Activated naive CD4-positive, alpha-beta T cell treated with anti-CD3 and anti-CD28 coated beads, Interleukin-2, amount 50 U/mL, for 72 hours (primary cell): Measurements from ENCODE around the gene SLC22A8. TPM values are rescaled to one million over a fixed set of nuclear protein-coding genes. Genes with fewer than 3 reads are reported as not detected.

Experiments
- ATAC-seq, 2 donors: fragments of 150-1000 bp; cut with Tn5 transposase; 2 replicates each; pipeline ENCODE4 v1.10.0; 2021; ENCODE audit warnings: mild to moderate bottlenecking in 2 of 2, moderate library complexity in 2 of 2
- DNase-seq, 2 donors: peaks; one replicate each; pipeline ENCODE4 v3.0.0; 2021 to 2022; ENCODE audit warnings: low spot score in 2 of 2
- H3K27ac Mint-ChIP-seq, 2 donors: one replicate each; pipeline ENCODE4 v1.8.0; 2022; ENCODE audit warnings: mild to moderate bottlenecking in 2 of 2, mixed read lengths in 2 of 2
- H3K36me3 Mint-ChIP-seq, 2 donors: one replicate each; pipeline ENCODE4 v1.8.0; 2022; ENCODE audit warnings: mixed read lengths in 2 of 2
- H3K9me3 Mint-ChIP-seq, 2 donors: one replicate each; pipeline ENCODE4 v1.8.0; 2022; ENCODE audit warnings: mixed read lengths in 2 of 2
- total RNA-seq, 2 donors: library from RNA; stranded (reverse); gene quantifications; one replicate each; pipeline ENCODE4 v1.2.3, GENCODE V29; 2022

The SLC22A8 gene
- total RNA-seq, 2 donors from 2014 or later = not detected

DNA sequence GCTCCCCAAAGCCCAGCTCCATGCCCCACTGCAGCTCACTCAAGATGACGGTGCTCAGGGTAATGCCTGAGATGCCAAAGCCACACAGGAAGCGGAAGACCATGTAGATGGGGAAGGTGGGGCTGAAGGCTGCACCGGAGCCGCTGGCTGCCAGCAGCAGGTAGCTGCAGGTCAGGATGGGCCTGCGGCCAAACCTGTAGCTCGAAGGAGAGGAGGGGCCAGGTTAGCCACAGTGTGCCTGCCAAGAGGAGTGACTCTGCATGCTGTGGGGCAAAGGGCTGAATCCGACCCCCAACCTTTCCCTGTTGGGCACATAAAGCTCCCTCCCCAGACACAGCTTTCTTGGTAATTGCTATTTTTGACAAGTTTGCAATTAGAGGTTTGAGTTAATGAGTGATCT is 16.0 kb downstream of the SLC22A8 start:
- no peaks in the 10 kb centered on the region for H3K36me3 Mint-ChIP-seq
- DNase-seq (no peak), ATAC-seq (no peak)
- no peaks in the 10 kb centered on the region for H3K9me3 Mint-ChIP-seq
- H3K27ac Mint-ChIP-seq = no peak overlapping the region

DNA sequence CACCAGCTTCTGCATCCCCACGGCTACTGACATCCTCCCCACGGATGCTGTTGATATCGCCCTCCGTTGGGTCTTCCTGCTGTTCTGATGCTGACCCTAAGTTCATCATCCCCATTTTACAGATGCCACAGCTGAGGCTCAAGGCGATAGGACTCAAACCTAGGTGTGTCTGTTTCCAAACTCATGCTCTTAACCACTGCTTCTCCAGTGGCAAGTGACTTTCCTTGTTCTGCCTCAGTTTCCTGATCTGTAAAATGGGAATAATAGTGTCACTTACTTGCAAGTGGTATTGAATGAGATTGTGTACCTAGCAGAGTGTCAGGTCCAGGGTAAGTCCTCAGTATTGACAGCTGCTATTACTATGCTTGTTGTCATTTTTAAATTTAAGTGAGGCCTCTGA is 16.5 kb downstream of the SLC22A8 start:
- H3K36me3 Mint-ChIP-seq = no peaks in the 10 kb centered on the region
- ATAC-seq = no peak
- DNase-seq = no peak
- no peak overlapping the region for H3K27ac Mint-ChIP-seq
- H3K9me3 Mint-ChIP-seq = no peaks in the 10 kb centered on the region

DNA sequence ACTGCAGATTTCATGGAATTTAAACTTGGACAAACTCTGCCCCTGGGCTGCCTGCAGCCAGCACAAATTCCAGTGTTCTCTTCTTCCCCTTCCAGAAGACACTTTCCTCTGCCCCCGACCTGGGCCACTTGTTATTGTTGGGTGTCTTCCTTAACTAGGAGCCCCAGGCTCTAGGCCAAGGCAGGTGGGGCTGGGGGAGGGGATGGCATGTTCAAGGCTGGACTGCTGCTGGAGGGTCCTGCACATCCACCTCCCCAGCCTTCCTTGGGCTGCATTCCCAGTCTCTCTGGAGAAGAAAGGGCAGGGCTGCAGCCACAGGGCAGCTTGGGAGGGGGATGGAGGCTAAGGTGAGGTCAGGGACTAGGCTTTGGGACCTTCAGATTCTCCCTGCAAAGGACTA is 19.4 kb downstream of the SLC22A8 start:
- no peaks in the 10 kb centered on the region for H3K9me3 Mint-ChIP-seq
- DNase-seq (no peak), ATAC-seq (no peak)
- no peaks in the 10 kb centered on the region for H3K36me3 Mint-ChIP-seq
- no peak overlapping the region for H3K27ac Mint-ChIP-seq

DNA sequence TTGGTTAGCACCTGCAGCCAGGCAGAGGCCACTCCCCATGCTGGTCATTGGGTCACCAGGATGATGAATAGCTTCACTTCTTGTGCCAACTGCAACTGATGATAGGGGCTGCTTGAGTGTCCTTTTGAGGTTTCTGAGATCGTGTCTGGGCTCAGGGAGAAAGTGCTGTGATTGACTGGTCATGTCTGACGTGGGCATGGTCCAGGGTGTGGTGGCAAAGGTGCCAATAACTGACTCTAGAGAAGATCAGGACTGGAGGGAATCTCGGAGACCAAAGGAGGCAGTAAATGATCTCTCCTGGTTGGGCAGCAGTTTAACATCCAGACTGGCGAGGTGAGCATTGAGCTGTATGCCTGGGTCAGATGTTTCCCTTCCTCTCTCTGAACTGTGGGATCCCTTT is 20.9 kb downstream of the SLC22A8 start:
- Mint-ChIP-seq H3K27ac (no peak overlapping the region), H3K9me3 (no peaks in the 10 kb centered on the region), H3K36me3 (no peaks in the 10 kb centered on the region)
- ATAC-seq = no peak
- DNase-seq = no peak

DNA sequence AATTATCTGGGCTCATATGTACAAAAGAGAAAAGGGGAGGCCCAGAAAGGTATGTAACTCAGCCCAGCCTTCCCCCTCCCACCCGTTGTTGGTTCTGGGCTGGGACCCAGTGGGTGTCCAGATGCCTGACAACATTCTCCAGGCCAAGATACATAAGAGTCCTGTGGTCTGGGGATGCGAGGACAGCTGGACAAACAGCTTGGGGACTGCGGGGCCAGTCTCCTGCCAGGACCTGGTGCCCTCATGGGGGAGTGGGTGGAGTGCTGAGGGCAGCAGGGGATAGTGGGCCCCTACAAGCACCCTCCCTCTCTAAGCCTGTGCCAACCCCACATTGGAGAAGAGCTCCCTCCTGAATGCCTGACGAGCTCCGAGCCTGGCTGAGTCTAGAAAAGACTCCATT is 27.4 kb downstream of the SLC22A8 start:
- Mint-ChIP-seq H3K9me3 (no peaks in the 10 kb centered on the region), H3K36me3 (no peaks in the 10 kb centered on the region), H3K27ac (no peak overlapping the region)
- no peak for ATAC-seq
- DNase-seq = no peak

DNA sequence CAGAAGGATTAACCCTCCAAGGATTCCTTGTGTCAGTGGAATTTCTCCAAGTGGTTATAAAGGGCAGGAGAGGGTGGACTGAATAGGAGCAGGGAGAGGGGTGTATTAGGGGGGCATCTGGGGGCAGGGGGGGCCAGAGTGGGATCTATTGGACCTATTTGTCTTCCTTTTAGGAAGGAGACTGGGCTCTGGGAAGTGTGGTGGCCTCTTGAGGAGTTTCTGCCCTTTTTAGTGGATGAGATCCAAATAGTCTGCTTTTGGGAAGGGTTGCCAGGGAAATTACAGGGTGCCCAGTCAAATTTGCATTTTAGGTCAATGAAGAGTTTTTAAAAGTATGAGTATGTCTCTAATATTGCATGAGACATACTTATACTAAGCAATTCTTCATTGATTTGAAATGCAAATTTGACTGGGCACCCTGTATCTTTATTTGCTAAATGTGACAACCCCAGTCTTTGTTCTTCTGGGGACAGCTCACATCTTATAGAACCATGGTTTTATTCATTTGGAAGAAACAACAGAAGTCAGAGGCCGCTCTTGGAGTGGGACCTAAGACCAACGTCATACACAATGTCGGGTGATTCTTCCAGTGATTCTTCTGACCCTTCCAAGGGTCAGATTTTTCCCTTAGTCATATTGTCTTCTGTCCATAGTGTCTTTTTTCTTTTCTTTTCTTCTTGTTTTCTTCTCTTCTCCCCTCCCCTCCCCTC is 30.4 kb downstream of the SLC22A8 start:
- no peak for ATAC-seq
- Mint-ChIP-seq H3K27ac (no peak overlapping the region), H3K9me3 (no peaks in the 10 kb centered on the region), H3K36me3 (no peaks in the 10 kb centered on the region)
- DNase-seq = no peak

DNA sequence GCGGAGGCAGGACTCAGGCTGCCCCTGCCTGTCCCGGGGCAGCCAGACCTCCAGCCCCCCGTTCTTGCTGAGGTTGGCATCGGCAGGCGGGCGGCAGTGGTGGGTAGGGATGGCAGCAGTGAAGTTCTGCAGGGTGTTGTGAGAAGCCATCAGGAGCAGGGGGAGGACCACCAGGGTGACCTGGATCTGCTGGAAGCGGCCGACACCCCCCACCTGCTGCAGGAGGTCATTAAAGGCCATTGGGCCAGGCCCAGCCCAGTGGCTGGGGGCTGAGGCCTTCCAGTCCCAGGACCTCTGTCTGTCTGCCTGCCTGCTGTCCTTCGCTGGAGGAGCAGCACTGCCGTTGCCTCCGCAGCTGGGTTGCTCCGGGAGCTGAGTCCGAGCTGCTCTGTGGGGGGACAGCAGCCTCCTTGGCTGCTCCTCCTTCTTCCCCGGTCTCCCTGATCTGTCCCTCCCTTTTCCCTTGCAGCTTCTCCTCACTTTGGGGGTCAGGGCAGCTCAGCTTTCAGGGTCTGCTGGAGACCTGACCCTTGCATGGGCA is 31.1 kb downstream of the SLC22A8 start, which contains the start of gene SLC22A6:
TSS of gene SLC22A6 (minus strand) at position 517 of the 541 bp plus-strand sequence. CDS start at position 240, 277 bp downstream.
- Mint-ChIP-seq H3K36me3 (no peaks in the 10 kb centered on the region), H3K9me3 (no peaks in the 10 kb centered on the region), H3K27ac (no peak within 1 kb of the TSS)
- no peak for DNase-seq
- ATAC-seq = no peak

DNA sequence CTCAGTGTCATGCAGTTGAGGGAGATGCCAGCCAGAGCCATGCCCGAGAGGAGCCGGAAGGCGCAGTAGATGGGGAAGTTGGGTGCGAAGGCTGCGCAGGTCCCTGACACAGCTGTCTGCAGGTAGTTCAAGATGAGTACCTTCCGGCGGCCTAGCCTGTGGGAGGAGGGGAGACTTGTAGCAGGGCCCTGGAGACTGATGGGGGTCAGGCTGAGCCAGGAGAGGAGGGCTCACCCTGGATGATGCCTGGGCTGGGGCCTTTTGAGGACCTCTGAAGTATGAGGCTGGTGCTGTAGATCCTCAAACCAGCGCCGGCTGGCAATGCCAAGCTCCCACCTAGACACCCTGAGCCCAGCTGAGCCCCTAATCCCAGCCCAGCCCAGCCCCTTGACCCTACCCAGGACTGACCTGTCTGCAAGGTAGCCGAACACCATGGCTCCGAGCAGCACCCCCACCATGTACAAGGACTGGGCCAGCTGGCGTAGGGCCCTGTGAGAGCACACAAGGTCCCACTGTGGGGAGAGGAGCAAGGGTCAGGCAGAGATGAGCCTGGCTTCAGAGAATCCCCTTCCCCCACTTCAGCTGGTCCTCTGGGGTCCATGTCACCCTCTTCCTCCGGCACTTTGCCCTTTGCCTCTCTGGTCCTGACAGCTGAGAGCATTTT is 32.0 kb downstream of the SLC22A8 start:
- no peak for ATAC-seq
- no peak for DNase-seq
- Mint-ChIP-seq H3K36me3 (no peaks in the 10 kb centered on the region), H3K27ac (no peak overlapping the region), H3K9me3 (no peaks in the 10 kb centered on the region)

DNA sequence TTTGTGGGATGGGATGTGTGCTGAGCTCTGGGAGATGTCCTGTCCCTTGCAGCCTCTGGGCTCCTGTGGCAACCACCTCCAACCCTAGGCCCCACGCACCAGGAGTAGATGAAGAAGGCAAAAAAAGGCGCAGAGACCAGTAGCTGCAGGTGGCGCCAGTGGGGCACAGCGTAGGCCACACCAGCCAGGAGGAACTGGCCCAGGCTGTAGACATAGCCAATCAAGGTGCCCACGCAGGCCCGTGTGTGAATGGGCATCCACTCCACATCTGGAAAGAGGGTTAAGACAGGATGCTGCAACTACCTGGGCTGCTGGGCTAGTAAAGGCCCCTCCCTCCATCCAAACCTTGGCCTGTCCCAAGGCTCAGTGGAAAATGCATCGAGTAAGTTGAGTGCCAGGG is 33.9 kb downstream of the SLC22A8 start:
- H3K9me3 Mint-ChIP-seq = no peaks in the 10 kb centered on the region

DNA sequence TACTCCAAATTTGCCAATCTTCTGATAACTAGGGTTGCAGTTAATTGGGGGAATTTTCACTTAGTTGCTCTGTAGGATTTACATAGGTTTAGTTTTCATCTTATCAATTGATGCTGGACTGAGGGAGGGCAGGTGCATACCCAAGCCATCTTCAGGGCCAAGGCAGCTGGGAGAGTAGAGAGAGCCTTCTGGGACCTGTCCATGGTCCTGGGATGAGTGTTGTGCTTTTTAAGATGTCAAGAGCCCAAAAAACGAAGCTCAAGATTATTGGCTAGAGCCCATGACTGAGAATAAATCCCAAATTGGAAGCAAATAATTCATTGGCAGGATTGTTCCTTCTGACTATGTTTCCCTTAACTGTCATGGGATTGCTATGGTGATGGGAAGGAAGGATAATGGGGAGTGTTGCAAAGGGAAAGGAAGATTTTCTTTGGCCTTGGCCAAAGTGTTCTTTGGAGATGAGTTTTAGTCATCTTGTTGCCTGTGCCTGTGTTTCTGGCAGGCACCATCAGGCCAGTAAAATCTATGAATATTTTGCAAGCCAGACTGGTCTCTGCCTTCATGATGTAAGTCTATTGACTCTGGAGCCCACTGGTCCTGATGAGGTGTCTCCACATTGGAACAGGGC is 35.4 kb downstream of the SLC22A8 start:
- ATAC-seq (no peak), DNase-seq (no peak)
- Mint-ChIP-seq H3K27ac (no peak overlapping the region), H3K9me3 (no peaks in the 10 kb centered on the region), H3K36me3 (no peaks in the 10 kb centered on the region)

More for the DNA sequence above, 33.9 kb downstream of the SLC22A8 start:
- no peak for ATAC-seq
- H3K27ac Mint-ChIP-seq = no peak overlapping the region
- no peaks in the 10 kb centered on the region for H3K36me3 Mint-ChIP-seq
- no peak for DNase-seq

DNA sequence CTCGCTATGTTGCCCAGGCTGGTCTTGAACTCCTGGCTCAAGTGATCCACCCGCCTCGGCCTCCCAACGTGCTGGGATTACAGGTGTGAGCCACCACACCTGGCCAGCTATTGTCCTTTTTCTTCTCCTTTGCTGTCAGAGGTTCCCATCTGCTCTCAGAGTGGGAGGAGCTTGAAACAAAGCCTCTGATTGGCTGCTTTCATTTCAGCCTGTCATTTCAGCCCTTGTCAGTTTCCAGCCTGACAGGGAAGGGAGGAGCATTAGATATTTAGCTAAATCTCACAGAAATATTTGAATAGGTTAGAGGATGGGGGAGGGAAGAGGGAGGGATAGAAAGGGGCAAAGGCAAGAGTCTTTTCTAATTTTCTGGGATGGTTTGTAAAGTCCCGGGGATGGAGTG is 39.5 kb downstream of the SLC22A8 start:
- H3K27ac Mint-ChIP-seq = no peak overlapping the region
- ATAC-seq = no peak
- no peaks in the 10 kb centered on the region for H3K9me3 Mint-ChIP-seq
- H3K36me3 Mint-ChIP-seq = no peaks in the 10 kb centered on the region
- DNase-seq = no peak

DNA sequence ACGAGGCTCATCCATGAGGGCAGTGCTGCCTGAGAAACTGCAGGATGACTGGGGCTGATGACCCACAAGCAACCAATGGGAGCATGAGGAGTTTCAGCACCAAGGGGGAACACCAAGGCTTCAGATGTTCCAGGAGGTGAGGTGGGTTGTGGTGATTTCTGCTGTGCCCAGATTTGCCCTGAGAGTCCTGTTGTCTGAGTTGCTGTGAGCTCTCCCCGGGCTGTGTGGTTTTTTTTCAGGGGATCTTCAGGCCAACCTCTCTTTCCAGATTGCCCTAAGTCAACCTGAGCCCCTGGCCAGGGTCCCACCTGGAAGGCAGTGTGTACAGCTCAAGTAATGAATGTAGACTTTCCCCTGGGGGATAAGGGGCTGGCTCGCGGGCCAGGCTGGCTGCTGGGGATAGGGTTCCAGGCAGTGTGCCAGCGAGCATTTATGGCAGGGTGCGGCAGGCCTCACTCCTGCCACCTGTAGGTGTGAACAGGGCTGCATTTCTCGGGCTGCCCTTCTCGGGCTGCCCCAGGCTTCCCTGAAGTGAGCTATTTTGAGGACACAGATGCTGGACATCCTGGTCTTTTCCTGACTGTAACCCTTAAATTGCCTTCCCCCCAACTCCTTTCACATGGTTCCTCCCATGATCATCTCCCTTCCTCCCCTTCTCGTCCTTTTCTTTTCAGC is 40.7 kb downstream of the SLC22A8 start:
- no peak overlapping the region for H3K27ac Mint-ChIP-seq
- no peaks in the 10 kb centered on the region for H3K9me3 Mint-ChIP-seq
- DNase-seq (peak in 1 of 2 donors; percentile 22), ATAC-seq (peak in 1 of 2 donors; percentile 69)
- H3K36me3 Mint-ChIP-seq = no peaks in the 10 kb centered on the region

DNA sequence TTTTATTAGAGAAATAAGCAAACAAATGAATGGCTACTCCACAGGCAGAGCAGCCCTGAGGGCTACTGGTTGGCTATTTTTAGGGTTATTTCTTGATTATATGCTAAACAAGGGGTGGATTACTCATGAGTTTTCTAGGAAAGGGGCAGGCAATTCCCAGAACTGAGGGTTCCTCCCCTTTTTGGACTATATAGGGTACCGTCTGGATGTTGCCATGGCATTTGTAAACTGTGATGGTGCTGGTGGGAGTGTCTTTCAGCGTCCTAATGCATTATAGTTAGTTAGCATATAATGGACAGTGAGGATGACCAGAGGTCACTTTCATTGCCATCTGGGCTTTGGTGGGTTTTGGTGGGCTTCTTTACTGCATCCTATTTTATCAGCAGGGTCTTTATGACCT is 50.1 kb downstream of the SLC22A8 start:
- H3K9me3 Mint-ChIP-seq = no peaks in the 10 kb centered on the region
- no peak for ATAC-seq
- H3K27ac Mint-ChIP-seq = no peak overlapping the region
- no peak for DNase-seq
- H3K36me3 Mint-ChIP-seq = no peaks in the 10 kb centered on the region

DNA sequence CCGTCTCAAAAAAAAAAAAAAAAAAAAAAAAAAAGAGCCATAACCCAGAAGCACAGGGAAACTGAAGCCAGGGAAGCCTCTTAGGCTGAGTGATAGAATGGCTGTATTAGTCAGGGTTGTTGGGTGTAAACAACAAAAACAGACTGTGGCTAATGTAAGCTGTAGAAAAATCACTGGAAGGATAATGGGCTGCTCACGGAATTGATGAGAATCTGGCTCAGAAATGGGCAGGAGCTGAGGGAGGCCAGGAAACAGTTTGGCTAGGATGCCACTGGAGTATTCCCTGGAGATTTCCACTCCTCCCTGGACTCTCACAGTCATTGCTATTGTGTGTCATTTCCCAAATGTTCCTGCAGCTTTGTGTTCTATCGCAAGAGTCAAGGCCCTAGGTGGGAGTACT is 53.2 kb downstream of the SLC22A8 start:
- ATAC-seq (no peak), DNase-seq (no peak)
- Mint-ChIP-seq H3K9me3 (no peaks in the 10 kb centered on the region), H3K27ac (no peak overlapping the region), H3K36me3 (no peaks in the 10 kb centered on the region)

DNA sequence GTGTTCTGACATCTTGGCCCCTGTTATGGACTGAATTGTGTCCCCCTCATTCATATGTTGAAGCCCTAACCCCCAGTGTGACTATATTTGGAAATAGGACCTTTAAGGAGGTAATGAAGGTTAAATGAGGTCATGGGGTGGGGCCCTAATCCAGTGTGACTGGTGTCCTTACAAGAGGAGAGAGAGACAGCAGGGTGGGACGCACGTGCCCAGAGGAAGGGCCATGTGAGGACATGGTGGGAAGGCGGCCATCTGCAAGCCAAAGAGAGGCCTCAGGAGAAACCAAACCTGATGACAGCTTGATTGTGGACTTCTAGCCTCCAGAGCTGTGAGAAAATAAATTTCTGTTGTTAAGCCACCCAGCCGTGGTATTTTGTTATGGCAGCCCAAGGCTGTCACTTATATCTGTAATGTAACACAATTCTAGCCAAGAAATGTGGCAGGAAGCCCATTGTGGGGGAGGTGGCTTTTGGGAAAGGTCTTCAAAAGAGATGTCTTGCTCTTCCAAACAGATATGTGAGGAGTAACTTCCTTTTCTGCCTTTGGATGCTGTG is 54.5 kb downstream of the SLC22A8 start:
- ATAC-seq = no peak
- DNase-seq = no peak
- no peaks in the 10 kb centered on the region for H3K9me3 Mint-ChIP-seq
- H3K27ac Mint-ChIP-seq = peak overlapping the region in 1 of 2 donors; percentile 69
- no peaks in the 10 kb centered on the region for H3K36me3 Mint-ChIP-seq

DNA sequence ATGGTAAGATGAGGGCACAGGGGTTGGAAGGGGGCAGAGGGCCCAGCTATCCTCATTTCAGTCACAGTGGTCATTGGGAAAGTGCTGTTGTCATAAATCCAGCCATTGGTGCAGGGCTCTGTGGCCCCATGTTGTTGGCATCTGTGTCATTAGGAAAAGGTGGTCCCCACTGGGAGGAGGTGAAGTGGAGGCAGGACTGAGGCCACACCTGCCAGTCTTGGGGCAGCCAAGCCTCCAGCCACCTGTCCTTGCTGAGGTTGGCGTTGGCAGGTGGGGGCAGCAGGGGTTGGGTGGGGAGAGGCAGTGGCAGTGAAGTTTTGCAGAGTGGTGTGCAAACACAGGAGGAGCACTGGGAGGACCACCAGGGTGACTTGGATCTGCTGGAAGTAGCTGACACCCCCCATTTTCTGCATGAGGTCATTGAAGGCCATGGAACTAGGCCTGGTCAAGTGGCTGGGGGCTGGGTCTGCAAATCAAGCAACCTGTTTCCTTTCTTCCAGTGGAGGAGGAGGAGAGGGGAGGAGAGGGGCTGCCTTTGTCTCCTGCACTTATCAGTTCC is 56.1 kb downstream of the SLC22A8 start:
- ATAC-seq (no peak), DNase-seq (no peak)
- no peaks in the 10 kb centered on the region for H3K36me3 Mint-ChIP-seq
- no peak overlapping the region for H3K27ac Mint-ChIP-seq
- H3K9me3 Mint-ChIP-seq = no peaks in the 10 kb centered on the region
